ENCODE results near the gene SLC25A13.

The SLC25A13 gene

DNA sequence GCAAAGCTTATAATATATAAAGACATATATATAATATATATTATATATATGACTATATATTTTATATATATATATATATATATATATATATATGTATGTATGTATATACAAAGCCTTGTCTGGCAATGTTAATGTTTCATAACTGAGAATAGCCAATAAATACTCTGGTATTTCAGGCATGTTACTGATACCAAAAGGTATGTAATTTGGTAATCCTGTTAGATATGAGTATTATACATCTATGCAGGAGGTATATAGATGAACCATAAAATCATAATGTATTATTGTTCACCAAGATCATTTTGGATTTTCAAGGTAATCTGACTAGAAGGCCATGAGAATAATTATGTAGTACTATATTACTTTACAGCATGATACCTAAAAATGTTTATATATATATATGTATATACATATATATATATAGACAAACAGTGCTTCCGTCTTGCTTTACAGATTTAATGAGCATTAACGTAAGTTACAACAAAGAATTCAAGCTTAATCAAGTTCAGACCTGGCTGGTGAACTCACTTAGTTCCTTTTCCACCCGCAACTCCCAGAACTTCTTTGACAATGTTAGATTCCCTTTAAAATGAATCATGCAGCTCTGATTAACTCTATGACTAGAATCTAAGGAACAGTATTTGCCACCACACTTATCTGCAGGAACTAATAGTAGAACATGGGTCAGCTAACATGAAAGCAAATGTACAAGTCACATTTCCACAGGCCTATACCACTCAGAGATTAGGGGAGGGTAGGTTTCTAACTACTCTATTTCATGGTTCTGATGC is 82.7 kb downstream of the SLC25A13 start:
- no peak for DNase-seq (ENCODE audit: low spot score)

DNA sequence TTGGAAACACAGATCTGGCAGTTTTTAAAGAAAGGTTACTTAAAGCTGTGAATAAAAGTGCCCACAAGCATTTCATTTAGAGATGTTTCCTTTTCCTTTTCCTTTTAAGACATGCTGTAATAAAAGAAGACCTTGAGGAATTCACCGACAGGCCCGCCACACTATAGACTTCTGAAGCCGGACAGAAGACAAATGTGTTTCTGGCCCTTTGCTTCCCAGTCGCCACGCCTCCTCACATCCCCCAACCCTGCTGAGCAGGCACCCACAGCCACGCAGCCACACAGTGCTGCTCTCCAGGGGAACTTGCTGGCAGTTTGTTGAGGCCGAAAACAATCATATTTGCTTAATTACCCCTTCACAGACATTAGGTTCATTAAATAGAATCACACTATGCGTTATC is 83.4 kb downstream of the SLC25A13 start:
- DNase-seq (ENCODE audit: low spot score), result no peak

DNA sequence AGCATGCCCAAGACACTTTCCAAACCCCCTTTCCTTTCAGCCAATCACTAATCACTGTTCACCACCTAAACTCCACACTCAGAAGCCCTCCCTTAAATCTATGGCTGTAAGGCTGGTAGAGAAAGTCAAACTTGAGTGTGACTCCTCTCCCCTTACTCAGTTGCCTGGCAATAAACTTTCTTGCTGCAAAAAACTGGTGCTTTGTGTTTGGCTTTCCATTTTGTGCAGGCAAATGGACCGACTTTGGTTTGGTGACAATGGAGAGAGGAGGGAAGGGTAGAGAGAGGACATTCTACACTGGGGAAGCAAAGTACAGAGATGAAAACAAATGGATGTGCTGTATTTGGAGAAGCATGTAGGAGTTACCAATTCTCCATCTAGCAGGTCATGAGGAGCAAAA is 84.9 kb downstream of the SLC25A13 start:
- no peak for DNase-seq (ENCODE audit: low spot score)

DNA sequence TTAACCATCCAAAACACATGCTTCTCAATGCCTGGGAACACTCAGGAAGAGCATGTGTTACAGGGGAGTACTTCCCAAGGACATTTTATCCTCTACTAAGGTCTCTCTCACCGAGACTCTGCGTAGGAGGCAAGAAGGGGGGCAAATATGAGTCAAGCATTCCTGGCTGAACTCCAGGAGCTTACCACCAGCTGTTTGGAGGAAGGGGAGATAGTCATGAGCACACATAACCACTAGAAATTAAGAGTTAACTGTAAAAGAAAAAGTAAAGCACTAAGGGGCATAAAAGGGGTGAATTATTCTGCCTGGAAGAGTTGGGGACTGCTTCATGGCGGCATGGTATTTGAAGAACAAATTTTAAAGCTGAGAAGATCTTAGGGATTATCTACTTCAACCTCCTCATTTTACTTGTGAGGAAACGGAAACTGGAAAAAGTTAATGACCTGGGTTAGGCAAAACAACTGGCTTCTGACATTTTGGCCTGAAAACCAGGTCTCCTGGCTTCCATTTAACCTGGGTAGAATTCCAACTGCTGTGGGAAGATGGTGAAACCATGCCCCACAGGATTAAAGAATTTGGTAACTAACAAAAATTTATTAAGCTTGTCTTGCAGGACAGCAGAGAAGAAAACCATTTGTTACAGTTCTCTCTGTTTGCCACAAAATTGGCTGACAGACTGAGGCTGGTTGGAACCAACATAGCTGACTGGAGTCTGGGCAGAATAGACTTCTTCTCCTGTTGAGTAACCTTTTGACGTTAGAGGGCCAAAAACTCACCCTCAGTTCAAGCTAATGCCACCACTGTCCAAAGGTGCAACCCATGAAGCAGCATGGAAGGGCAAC is 85.5 kb downstream of the SLC25A13 start:
- no peak for DNase-seq (ENCODE audit: low spot score)

DNA sequence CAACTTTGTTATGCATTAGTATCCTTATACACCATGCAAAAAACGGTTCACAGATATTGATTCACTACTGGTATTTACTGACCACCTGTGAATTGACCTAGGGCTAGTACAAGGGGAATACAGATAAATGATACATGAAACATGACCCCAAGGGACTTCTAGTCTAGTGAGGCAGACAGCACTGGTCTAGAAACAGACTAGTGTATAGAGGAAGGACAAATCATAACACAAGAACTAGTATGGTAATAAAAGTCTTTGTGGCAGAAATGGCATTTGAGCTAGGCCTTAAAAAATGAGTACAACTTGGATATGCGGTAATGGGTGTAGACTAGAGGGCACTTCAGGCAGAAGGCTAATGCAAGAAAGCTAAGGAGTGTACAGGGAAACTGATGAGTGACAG is 86.6 kb downstream of the SLC25A13 start:
- no peak for DNase-seq (ENCODE audit: low spot score)

DNA sequence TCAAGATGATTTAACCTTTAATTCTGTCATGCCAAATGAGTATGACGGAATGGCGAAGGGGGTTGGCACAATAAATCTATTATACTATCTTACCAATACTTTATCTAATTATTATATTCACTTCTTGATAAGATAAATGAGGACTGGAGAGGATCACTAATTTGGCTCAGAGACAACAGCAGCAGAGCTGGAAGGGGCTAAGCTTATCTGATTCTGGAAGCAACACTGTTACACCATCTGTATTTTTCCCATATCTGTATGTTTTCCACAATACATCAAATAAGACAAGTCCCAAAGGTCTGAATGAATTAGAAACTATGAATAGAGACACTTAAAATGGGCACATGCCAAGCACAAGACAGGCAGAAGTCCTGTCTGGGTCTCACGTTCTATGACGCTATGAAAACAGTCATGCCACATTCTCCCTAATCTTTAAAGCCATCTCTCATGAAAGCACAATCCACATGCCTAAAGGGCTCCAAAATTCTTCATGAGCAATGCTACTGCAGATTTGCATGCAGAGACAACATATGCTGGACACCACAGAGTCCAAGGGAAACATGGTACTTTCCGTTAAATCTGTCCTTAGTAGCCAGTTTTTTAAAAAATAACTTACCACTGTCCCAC is 88.3 kb downstream of the SLC25A13 start:
- DNase-seq (ENCODE audit: low spot score), result no peak

DNA sequence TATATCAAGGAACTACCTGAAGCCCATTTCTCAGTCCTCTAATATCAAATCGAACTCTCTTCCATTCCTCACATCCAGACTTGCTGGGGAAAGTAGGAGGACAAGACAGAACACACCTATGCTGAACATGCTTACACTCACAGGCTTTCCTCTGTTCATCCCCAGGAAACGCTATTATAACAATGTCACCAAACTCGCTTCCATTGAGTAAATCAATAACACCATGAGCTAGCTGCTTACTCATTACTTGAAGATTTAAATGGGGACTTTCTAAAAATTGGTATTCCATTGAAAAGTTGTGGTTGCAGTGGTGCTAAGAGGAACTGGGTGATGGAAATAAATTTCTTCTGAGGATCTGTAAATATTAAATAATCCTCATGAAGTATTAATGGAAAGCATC is 88.8 kb downstream of the SLC25A13 start:
- no peak for DNase-seq (ENCODE audit: low spot score)

DNA sequence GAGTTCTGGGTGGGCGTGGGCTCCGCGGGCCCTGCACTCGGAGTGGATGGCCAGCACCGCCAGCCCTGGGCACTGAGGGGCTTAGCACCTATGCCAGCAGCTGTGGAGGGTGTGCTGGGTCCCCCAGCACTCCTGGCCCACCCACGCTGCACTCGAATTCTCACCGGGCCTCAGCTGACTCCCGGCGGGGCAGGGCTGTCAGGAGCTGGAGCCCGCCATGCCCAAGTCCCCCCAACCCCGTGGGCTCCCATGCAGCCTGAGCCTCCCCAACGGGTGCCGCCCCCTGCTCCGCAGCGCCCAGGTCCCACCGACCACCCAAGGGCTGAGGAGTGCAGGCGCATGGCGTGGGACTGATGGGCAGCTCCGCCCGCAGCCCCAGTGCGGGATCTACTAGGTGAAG is 93.1 kb downstream of the SLC25A13 start:
- DNase-seq (ENCODE audit: low spot score), result no peak

DNA sequence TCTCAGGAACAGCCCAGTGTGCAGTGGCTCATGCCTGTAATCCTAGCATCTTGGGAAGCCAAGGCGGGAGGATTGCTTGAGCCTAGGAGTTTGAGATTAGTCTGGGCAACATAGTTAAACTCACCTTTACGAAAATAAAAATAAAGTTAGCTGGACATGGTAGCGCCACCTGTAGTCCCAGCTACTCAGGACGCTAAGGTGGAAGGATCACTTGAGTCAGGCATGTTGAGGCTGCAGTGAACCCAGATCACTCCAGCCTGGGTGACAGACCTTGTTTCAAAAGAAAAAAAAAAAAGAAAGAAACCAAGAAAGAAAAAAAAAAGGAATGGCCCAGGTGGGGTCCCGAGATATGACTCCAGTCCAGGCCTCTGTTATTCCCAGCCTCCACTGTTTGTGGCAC is 96.6 kb downstream of the SLC25A13 start:
- DNase-seq (ENCODE audit: low spot score), result no peak

DNA sequence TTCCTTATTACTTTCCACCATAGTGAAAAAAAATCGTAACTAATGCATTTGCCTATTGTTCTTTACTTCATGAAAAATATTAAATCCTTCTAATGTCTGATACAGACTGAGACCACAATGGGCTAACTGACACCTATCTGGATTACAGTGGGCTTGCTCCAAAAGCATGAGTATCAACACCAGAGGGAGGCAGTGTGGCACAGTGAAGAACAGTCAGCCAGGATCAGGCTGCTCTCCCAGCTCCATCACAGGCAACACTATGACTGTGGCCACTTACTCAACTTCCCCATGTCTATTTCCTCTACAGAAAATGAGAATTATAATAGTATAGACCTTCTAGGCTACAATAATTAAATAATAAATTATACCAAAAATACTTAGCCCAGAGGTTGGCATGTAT is 97.2 kb downstream of the SLC25A13 start:
- no peak for DNase-seq (ENCODE audit: low spot score)

DNA sequence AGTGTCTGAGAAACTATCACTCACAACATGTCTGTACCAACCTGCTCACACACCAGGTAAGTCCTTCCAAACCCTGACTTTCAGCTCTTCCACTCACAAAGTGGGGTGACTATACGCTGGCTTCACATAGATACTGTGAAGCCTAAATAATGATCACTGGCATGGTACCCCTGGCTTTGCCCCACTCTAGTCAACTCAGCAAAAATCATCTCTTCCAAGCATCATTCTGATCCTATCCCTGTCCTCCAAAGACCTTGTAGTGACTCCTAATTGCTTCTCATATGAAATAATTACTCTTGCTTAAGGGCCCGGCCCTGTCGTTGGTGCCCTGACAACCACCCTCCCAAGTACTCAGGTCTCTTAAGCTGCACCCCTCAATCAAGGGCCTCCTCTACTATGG is 97.8 kb downstream of the SLC25A13 start:
- DNase-seq (ENCODE audit: low spot score), result no peak

DNA sequence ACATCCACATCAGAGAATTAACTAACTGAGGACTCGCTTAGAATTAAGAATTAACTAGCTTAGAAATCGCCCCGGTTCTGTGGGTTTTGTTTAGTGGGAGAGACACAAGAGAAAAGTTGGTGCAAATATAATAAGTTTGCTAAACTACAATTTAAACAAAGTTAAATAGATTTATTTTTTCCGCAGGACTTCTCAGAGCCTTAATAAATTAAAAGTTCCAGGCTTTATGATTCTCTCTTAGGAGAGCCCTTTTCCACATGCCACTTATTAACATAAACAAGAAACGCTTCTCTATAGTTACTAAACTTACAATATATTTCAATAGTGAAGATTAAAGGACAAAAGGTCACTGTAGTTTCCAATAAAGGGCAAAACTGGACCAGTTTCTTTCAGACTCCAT is 100.0 kb downstream of the SLC25A13 start:
- DNase-seq (ENCODE audit: low spot score), result no peak

DNA sequence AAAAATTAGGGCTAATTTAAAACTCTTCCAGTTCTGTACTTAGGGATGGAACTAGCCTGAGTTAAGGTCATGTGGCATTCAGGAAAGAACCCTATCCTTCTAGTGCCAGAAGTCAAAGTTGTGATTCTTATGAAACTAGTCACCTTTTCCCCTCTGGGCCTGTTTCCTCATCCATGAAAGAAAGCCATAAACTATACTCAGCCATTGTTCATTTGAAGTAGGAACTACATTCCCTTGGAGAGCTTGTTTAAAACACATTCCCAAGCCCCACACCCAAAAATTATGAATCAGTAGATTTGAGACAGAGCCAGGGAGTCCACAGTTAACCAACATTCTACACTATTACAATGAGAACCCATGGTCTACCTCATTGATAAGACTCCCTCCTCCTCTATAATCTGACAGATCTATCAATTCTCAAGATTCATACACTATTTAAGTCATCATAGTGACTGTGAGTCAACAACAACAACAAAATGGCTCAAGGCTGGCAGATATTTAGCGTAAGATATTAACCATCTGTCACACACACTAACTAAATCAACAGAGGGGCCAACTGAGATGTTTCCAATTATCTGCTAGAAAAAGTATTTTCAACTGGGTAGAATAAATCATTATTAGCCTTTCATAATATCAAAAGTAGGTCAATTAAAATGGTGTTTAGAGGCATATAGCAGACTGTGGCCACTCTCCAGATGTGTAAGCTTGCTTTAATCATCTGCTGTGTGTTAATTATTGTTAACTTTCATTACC is 102.3 kb downstream of the SLC25A13 start:
- DNase-seq (ENCODE audit: low spot score), result no peak

DNA sequence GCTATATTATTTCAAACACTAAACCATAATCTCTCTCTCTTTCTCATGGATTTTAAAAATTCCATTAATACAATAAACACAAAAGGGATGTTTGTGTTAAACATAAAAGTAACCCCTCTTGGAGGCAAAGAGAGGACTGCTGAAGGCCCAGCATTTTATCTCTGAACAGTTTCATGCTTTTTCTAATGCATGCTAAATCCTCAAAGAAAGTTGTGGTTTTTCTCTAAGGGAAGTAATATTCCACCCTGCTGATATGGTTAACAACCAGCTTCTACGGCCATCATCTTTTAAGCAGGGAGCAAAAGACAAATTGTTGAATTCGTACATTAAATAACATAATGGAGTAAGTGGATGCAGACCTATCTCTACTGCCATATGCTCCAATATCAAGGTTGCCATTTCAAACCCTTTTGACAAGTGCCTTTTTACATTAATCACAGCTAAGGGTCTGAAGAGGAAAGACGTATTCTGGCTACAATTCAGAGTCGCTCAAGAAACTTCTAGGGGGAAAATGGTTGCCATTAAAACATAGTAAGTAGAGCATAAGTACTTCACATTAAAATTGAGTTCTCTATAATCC is 103.1 kb downstream of the SLC25A13 start:
- no peak for DNase-seq (ENCODE audit: low spot score)

DNA sequence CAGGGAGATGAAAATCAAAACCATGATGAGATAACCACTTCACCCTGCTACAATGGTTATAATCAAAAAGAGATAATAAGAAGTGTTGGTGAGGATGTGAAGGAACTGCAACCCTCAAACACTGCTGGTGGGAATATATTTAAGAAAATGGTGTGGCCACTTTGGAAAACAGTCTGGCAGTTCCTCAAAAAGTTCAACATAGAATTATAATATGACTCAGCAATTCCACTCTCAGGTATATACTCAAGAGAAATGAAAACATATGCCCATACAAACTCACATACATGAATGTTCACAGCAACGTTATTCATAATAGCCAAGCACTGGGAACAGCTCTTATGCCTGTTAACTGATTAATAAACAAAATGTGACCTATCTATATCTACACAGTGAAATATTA is 104.8 kb downstream of the SLC25A13 start:
- no peak for DNase-seq (ENCODE audit: low spot score)

DNA sequence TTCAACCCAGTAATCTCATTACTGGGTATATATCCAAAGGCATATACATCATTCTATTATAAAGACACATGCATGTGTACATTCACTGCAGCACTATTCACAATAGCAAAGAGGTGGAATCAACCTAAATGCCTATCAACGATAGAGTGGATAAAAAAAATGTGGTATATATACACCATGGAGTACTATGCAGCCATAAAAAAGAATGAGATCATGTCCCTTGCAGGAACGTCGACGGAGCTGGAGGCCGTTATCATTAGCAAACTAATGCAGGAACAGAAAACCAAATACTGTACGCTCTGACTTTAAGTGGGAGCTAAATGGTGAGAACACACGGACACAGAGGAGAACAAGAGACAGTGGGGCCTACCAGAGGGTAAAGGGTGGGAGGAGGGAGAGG is 105.5 kb downstream of the SLC25A13 start:
- DNase-seq (ENCODE audit: low spot score), result no peak

DNA sequence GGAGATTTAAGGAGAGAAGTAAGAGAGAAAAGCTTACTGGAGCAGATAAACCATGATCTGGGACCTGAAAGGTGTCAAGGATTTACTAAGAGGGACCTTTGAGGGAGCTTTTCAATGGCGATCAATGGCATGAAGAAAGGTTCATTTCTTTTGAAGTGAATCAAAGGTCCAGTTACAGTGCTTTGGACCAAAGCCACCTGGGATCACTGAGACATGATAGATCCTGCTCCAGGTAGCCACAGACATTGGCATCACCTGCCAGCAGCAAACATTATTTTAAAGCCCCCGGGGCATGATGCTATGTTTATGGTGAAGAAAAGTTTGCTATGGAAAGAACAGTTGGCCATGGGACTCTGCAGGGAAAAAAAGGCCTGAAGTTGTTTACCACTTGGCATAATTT is 109.4 kb downstream of the SLC25A13 start:
- no peak for DNase-seq (ENCODE audit: low spot score)

DNA sequence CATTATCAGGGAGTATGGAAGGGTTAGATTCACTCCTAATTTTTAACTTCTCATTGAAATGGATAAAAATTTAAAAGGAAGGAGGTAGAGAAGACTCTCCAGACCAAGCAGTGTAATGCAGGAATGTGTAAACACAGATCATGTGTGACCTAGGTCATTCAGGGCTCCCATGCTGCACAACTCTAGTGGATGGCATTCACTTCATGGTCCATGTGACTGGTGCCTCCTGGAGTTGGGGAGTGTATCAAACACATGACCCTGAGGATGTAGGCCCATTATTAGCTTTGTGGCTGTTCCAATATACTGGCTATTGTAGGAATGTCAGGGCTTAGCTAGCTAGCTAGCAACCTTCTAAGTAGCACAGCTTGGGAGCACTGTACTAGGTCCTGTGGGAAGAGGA is 109.9 kb downstream of the SLC25A13 start:
- no peak for DNase-seq (ENCODE audit: low spot score)

DNA sequence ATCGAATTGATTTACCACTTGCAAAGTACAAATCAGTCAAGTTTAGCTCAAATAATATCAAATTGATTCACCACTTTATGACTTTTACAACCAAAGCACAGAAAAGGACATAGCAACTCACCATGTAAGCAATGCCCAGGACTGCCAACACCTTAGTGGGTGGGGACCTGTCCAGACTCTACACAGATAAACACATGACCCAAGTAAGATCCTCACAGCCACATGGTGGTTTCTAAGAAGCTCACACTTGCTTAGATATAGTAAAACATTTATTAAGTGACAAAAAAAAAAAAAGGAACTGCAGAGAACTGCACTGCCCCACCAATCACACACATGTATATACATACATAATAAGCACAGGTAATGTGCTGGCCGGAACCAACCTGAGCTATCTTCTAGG is 116.2 kb downstream of the SLC25A13 start:
- DNase-seq (ENCODE audit: low spot score), result no peak

DNA sequence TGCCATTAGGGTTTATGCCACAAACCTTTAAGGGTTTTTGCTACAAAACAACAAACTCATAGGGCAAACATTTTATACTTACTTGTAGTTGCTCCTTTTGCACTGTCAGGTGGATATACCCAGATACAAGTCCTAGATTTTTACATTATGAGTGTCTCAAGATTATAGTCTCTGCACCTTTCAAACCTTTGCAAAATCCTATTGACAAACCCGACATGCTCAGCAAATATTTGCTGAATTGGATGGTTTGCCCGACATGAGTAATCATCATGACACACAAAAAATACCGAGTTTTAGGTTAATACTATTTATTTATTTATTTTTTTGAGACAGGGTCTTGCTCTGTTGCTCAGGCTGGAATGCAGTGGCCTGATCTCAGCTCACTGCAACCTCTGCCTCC is 117.3 kb downstream of the SLC25A13 start:
- no peak for DNase-seq (ENCODE audit: low spot score)

DNA sequence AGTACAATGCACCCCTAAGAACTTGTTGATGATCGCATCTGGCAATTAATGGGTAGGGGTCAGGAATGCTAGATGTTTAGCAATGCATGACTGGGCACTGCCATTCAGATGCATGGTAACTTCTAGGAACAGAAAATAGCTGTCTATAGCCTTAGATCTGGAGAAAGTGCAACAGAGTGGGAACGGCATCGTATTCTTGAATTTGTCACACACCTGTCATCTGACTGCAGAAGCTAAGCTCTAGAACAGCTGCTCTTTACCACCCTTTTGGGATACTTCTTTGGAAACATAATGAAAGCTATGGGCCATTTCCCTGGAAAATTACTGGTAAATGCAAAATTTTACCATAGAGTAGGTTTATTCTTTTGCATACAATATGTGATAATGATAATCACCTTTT is 118.1 kb downstream of the SLC25A13 start:
- DNase-seq (ENCODE audit: low spot score), result no peak

DNA sequence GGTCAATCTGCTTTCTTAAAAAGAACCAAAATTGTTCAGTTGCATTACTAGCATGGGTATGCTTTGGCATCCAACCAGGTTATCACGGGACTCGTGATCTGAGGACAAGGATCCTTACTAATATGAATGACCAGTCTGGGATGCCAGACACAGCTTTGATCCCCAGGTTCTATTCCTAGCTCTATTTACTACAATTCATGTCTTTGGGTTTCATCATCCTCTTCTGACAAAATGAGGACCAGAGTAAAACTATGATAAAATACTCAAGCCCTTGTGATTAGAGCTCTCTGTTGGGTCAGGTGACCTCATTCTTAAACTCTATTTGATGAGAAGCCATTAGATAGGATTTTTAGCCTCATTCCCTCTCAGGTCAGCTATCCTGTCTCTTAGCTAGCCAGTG is 119.8 kb downstream of the SLC25A13 start:
- no peak for DNase-seq (ENCODE audit: low spot score)

Data from NAMALWA (cell line).